HG03159 (cell line): ENCODE measurements around the gene PTPRA.
"Not testable (repeated sequence)": the region's sequence is repeated elsewhere in the genome, so short reads cannot be mapped to it uniquely, and the experiment has no call there.

Experiments
- ATAC-seq: cut with Tn5 transposase; IDR thresholded peaks from one replicate; pipeline ENCODE4 v1.9.1; 2021; ENCODE audit warnings: mild to moderate bottlenecking, moderate library complexity; ENCODE audit not compliant: unreplicated experiment

The PTPRA gene

GRCh38 chr20:3071610-3072529 is 198.6 kb downstream of the PTPRA start, which contains the start of gene OXT:
TSS of gene OXT (plus strand) at chr20:3071620. CDS start at chr20:3071656, 36 bp downstream.
- no peak for ATAC-seq

GRCh38 chr20:3072530-3073250 is 199.4 kb downstream of the PTPRA start:
- no peak for ATAC-seq

- ATAC-seq = not testable (repeated sequence)
These were observed 200.0 kb downstream of the PTPRA start for GRCh38 chr20:3073251-3073643.

GRCh38 chr20:3074812-3075211 is 201.5 kb downstream of the PTPRA start:
- no peak for ATAC-seq

GRCh38 chr20:3075315-3075714 is 202.0 kb downstream of the PTPRA start:
- ATAC-seq = not testable (repeated sequence)

- ATAC-seq = no peak
These were observed 204.4 kb downstream of the PTPRA start for GRCh38 chr20:3077618-3078134.

- no peak for ATAC-seq
These were observed 207.7 kb downstream of the PTPRA start for GRCh38 chr20:3080939-3081388.

GRCh38 chr20:3081641-3082040 is 208.4 kb downstream of the PTPRA start:
- ATAC-seq = no peak

GRCh38 chr20:3082306-3082951 is 209.1 kb downstream of the PTPRA start:
- no peak for ATAC-seq

- ATAC-seq = no peak
These were observed 210.0 kb downstream of the PTPRA start for GRCh38 chr20:3082955-3083952.

- ATAC-seq = no peak
These were observed 211.2 kb downstream of the PTPRA start, which contains the start of gene AVP for GRCh38 chr20:3084283-3084985. TSS of gene AVP (minus strand) at chr20:3084724. CDS start at chr20:3084674, 50 bp downstream.

- no peak for ATAC-seq
These were observed 211.7 kb downstream of the PTPRA start for GRCh38 chr20:3084986-3085360.

- ATAC-seq = no peak
These were observed 212.3 kb downstream of the PTPRA start for GRCh38 chr20:3085571-3086072.

- no peak for ATAC-seq
These were observed 214.8 kb downstream of the PTPRA start for GRCh38 chr20:3088031-3088430.
